Activated B cell treated with CpG ODN at 0.5 μM for 24 hours (primary cell): ENCODE results near the gene PDXK. TPM values are rescaled to one million over a fixed set of nuclear protein-coding genes. Genes with fewer than 3 reads are reported as not detected.

Experiments used
- ATAC-seq: fragments of 200-7000 bp; cut with Tn5 transposase; one replicate; pipeline ENCODE4 v1.10.0; 2021; ENCODE audit warnings: low read depth, mild to moderate bottlenecking, moderate library complexity
- CTCF ChIA-PET: fragments of 350-600 bp; sonication (Branson Sonifier 250); formaldehyde crosslinking; loops from one replicate; lab custom pipeline; 2021; ENCODE audit warnings: antibody characterized with exemption; lab: Charles Lee
- POLR2A ChIA-PET: fragments of 350-600 bp; sonication (Branson Sonifier 250); formaldehyde crosslinking; loops from one replicate; lab custom pipeline; 2021; ENCODE audit warnings: antibody characterized with exemption; lab: Charles Lee
- DNase-seq: peaks from one replicate; pipeline ENCODE4 v3.0.0; 2022
- H3K27ac Mint-ChIP-seq: one replicate; pipeline ENCODE4 v1.8.0; 2020; ENCODE audit warnings: mixed read lengths
- H3K27me3 Mint-ChIP-seq: one replicate; pipeline ENCODE4 v1.8.0; 2021; ENCODE audit warnings: mixed read lengths
- H3K36me3 Mint-ChIP-seq: one replicate; pipeline ENCODE4 v1.8.0; 2021; ENCODE audit warnings: low read depth, mixed read lengths
- H3K4me1 Mint-ChIP-seq: one replicate; pipeline ENCODE4 v1.8.0; 2021; ENCODE audit warnings: mixed read lengths
- H3K4me3 Mint-ChIP-seq: one replicate; pipeline ENCODE4 v1.8.0; 2020; ENCODE audit warnings: mild to moderate bottlenecking, mixed read lengths
- H3K9me3 Mint-ChIP-seq: one replicate; pipeline ENCODE4 v1.8.0; 2020; ENCODE audit warnings: mixed read lengths
- CTCF ChIP-seq: fragments of 200-600 bp; IDR thresholded peaks from one replicate; pipeline ENCODE4 v1.8.0; 2022; ENCODE audit warnings: antibody characterized with exemption, mild to moderate bottlenecking
- intact Hi-C: fragments of 100-400 bp; cut with micrococcal nuclease; formaldehyde crosslinking; loops from one replicate; pipeline ENCODE4 v1.15.1; 2024
- total RNA-seq: library from RNA; stranded (reverse); gene quantifications from 2 replicates; pipeline ENCODE4 v1.2.3, GENCODE V29; 2022

Gene PDXK
- total RNA-seq, 1 donor from 2014 or later: 54.2 TPM

DNA sequence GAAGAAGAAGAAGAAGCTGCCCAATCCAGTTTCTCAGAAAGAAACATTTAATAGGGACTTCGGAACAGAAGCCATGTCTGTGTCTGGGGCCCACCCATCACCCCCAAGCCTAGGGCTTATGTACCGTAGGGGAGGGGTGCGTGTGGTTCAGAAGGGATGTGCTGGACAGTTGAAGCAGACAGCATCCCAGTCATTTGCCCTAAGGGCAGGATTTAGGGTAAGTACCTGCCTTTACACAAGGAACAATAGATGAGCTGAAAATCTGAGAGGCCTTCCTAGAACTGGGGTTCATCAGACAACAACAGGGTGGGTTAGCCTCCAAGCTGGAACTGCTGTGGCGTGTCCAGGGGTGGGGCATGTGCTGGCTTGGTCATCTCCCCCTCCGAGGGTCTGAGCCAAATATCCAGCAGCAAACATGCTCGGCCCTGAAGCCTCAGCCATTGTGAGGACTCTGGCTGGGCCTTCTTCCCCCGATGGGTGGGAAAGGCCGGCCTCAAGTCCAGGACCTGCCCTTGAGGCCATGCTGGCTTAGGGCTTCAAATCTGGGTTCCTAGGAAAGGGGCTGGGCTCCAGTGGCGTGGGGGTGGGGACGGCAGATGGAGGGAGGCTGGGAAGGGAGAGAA, 45.1 kb downstream of the PDXK start:
- DNase-seq (no peak), ATAC-seq (no peak)
- ChIA-PET POLR2A (interaction anchor here (0.5 to 0.6 kb wide), 2 partner anchors 8 to 174 kb away, joined by 3 to 6 read pairs; no protein-coding TSS in a partner anchor), CTCF (no interaction called here)
- Mint-ChIP-seq H3K27me3 (peaks cover 2% of the 10 kb centered on the region), H3K9me3 (no peaks in the 10 kb centered on the region), H3K36me3 (peaks cover 9% of the 10 kb centered on the region), H3K27ac (no peak overlapping the region), H3K4me3 (no peak overlapping the region), H3K4me1 (no peaks in the 10 kb centered on the region)
- intact Hi-C loops: no loop called here
- no peak for TF ChIP-seq CTCF

DNA sequence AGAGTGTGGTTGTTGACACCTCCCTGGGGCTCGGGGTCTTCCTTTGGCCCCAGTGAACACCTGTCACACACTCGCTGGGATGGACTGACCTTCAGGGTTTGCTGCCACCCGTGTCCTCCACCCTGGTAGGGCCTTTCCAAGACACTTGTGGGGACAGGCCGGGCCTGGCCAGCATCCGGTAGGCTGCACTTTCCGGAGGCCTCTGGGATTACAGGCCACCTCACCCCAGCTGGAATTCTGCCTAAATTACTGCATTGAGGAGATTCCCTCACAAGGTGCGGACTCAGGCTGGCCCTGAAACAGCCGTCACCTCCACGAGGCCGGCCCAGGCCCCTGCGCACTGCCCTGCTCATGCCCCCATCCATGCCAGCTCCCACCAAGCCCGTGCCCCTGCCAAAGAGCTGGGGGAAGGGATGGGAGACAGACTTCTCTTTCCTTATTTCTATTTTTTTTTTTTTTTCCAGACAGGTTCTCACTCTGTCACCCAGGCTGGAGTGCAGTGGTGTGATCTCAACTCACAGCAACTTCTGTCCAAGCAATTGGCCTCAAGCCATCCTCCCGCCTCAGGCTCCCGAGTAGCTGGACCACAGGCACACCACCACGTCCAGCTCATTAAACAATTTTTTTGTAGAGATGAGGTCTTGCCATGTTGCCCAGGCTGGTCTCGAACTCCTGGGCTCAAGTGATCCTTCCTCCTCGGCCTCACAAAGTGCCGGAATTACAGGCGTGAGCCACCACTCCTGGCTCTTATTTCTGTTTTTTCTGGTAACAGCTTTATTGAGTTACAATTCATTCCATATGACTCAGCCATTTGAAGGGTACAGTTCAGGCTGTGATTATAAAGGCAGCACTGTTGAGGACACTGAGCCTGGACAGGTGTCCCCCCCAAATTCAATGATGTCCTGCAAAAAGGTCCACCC, 45.9 kb downstream of the PDXK start:
- H3K36me3 Mint-ChIP-seq: peaks cover 8% of the 10 kb centered on the region
- no peak for TF ChIP-seq CTCF
- ChIA-PET POLR2A (no interaction called here), CTCF (no interaction called here)
- H3K27ac Mint-ChIP-seq: no peak overlapping the region
- intact Hi-C loops: no loop called here
- DNase-seq: no peak
- no peaks in the 10 kb centered on the region for H3K4me1 Mint-ChIP-seq
- ATAC-seq: no peak
- no peaks in the 10 kb centered on the region for H3K9me3 Mint-ChIP-seq
- no peak overlapping the region for H3K4me3 Mint-ChIP-seq
- H3K27me3 Mint-ChIP-seq: peaks cover 5% of the 10 kb centered on the region

- ATAC-seq (no peak), DNase-seq (no peak)
- peaks cover 9% of the 10 kb centered on the region for H3K36me3 Mint-ChIP-seq
- no peak overlapping the region for H3K27ac Mint-ChIP-seq
- ChIA-PET CTCF (no interaction called here), POLR2A (no interaction called here)
- peaks cover 8% of the 10 kb centered on the region for H3K4me1 Mint-ChIP-seq
- no peaks in the 10 kb centered on the region for H3K9me3 Mint-ChIP-seq
- intact Hi-C loops: no loop called here
- H3K27me3 Mint-ChIP-seq: peaks cover 5% of the 10 kb centered on the region
- no peak overlapping the region for H3K4me3 Mint-ChIP-seq
- TF ChIP-seq CTCF: no peak
These were observed 48.0 kb downstream of the PDXK start for GRCh38 chr21:43766734-43767497.

DNA sequence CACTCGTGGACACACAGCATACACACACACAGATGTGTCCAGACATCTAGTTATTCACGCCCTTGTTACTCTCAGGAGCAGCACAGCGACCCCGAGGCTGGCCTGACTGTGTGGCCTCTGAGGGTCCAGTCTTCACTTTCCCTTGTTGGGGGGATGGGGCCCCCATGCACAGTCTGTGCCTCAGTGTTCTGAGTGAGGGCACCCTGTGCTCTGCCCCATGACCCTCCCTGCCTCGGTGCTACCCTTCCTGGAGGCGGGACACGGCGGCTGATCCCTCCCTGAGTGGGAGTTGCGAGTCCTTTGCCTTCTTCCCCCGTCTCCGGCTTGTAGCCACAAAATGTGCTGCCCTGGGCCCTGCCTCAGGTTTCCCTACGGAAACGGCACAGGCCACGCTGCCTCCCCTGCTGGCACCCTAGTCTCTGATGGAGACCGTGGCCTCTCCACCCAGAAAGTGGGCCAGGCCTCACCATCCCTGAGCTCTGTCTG, 48.6 kb downstream of the PDXK start:
- intact Hi-C loops: no loop called here
- ChIA-PET CTCF (no interaction called here), POLR2A (no interaction called here)
- H3K27ac Mint-ChIP-seq: no peak overlapping the region
- peaks cover 5% of the 10 kb centered on the region for H3K27me3 Mint-ChIP-seq
- no peak for ATAC-seq
- H3K36me3 Mint-ChIP-seq: peaks cover 9% of the 10 kb centered on the region
- TF ChIP-seq CTCF: no peak
- no peak overlapping the region for H3K4me3 Mint-ChIP-seq
- no peaks in the 10 kb centered on the region for H3K9me3 Mint-ChIP-seq
- no peak for DNase-seq
- H3K4me1 Mint-ChIP-seq: peaks cover 8% of the 10 kb centered on the region
